ENCODE measurements around the gene RBM47.
"Not testable (repeated sequence)": the region's sequence is repeated elsewhere in the genome, so short reads cannot be mapped to it uniquely, and the experiment has no call there.

Gene RBM47

DNA sequence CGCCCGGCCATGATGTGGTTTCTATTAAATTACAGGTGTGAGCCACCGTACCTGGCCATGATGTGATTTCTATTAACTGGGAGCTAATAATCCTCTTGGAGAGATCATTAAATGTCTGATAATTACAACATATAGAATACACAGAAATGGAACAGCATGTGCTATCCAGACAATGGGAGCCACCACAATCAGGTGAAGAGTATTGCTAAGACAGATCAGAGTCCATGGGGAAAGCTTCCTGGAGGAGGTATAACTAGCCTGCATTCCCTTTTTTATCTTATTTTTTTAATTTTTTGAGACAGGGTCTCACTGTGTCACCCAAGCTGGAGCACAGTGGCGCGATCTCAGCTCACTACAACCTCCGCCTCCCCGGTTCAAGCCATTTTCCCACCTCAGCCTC, 147.7 kb downstream of the RBM47 start:
- DNase-seq: no peak

DNA sequence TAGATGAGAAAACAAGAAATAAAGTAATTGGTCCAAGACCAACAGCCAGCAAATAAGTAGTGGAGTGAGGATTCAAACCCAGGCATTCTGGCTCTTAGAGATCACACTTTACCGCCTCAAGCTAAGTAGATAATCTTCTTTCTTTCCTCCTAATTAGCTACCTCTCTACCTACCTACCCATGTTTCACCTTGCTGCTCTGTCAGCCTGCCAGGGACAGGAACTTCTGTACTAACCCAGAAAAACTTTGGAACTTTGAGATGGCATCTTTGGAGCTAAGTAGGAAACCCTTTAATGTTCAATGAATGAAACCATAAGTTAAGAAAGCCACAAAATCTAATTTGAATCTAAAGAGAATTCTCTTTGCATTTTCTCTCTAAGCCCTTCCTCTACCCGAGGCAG, 149.4 kb downstream of the RBM47 start:
- no peak for DNase-seq

DNA sequence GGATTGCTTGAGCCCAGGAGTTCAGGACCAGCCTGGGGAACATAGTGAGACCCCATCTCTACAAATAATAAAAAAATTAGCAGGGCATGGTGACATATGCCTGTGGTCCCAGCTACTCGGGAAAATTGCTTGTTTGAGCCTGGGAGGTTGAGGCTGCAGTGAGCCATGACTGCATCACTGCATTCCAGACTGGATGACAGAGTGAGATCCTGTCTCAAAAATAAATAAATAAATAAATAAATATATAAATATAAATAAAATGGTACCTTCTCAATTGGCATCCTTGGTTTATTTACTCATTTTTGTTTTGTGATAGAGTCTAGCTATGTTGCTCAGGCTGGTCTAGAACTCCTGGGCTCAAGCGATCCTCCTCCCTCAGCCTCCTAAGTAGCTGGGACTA, 150.3 kb downstream of the RBM47 start:
- no peak for DNase-seq

DNA sequence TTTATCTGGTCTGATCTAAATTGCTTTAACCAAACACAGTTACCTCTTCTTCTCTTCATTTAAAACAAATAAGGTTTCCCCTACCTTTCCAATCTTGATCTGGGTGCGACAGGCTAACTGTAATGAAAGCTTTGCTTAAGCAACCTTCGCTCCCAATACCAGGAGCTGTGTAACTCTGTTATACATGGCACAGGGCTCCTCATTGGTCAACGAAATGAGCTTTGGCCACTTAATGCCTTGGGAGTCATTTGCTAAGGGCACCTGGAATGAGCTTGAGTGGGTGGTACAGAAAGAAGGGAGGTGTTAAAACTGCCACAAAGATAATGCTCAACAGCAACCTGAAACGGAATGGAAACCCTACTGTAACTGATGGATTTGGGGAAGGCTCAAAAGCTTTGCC, 154.1 kb downstream of the RBM47 start:
- DNase-seq: no peak

DNA sequence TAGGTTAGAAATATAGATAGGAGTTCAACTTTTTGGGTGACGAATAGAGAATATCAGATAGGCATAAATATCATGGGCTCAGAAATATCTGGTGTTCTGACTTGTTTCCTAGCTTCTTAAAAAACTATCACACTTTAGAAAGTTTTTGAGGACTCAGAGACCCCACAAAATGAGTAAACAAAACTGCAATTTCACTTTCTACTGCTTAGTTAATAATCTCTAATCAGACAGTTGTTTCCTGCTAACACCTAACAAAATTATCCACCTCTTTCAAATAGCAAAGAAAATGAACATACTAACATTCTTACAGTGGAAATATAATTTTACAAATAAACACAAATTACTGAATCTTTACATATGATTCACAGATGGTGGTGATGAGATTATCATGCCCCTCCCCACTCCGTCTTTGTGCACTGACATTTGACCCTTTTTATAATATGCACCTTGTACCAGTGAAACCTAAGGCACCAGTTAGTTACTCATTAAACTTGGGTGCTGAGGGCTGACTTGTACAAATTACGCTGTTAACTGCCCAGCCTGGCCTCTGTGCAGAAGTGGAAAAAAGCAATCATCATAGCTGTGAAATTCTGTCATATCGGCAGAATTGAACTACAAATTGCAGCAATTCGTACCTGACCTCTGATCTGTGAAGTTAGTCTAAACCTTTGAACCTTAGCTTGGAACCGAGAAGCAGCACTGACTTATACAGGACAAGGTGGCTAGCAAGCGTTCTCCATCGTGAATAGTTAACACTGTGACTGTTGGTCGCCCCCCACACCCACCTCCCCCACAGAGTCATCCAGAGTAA, 155.9 kb downstream of the RBM47 start:
- no peak for DNase-seq

DNA sequence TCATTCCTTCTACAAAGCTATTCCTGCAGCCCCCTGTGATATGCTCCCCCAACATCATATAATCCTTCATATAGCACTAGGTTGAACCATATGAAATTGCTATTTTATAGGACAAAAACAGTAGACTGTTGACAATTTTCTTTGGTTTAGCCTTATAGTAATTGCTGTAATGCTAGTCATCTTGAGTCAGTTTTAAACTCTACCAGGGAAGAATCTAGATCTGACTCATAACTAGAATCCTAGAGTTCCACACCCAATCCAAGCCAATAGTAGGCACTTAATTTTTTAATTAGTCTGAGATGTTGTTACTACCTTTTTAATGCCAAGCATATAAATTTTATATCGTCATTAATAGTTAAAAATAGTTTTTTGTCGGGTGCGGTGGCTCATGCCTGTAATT, 157.7 kb downstream of the RBM47 start:
- DNase-seq: no peak

DNA sequence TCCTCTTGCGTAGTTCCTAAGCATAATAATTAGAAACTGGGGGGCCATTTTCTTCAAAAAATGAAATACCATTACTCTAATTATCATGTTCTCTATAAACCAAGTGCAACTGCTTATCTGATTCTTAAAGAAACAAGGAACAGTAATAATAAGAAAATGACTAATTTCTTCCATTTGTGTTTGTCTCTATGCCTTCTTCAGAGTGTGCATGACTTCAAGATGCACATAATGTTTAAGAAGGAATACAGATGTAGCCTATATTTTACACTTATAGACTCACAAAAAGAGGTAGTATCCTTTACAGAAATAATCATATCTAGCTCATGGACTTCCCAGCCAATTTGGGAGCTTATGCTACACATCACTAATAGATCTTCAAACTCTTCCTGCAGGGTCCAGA, 162.9 kb downstream of the RBM47 start:
- DNase-seq: no peak

DNA sequence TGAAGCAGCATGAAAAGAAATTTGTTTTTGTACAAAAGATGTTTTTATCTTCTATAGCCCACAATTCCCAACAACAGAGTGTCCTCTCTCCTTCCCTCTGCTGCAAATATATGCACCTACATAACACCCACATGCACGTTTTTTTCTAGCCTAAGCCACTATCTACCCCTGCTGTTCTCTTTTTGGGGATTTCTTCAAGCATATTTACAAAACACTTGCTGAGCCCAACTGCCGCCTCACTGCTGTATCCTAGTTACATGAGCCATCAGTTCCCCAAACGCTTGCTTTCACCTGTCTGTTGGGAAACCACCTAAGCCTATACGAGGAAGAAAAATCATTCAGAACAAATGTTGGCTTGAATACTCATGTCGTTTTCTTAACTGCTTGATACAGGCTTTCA, 167.3 kb downstream of the RBM47 start:
- DNase-seq: no peak

DNA sequence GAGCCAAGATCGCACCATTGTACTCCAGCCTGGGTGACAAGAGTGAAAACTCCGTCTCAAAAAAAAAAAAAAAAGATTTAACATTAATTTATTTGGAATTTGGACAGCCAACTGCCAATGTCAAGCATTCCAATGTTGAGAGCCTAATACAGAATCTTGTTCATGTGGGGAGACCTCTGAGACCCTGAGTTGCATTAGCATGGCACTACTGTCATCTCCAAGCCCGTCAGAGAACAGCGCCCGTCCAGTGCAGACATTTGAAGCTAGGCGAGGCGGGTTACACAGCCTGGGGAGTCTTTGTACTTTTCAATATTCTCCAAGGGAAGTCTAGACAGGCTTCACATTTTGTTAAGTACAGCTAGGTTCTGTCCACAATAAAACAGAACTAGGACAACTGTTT, 167.8 kb downstream of the RBM47 start:
- no peak for DNase-seq

DNA sequence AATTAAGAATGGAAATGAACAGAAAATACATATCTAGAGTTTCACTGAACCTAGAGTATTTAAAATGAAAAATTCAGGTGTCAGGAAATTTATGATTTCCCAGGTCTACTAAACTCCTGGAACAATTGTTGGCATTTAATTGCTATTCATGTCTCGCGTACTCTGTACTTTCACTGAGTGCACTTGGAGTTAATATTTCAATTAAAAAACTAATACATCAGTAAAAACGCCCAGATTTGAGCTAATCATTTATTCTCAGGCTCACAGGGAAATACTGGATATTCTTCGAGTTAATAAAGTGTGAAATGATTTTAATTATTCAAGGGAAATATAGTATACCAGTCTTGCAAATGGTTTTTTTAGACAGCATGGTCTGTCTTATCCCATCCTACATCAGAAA, 168.6 kb downstream of the RBM47 start:
- DNase-seq: no peak

DNA sequence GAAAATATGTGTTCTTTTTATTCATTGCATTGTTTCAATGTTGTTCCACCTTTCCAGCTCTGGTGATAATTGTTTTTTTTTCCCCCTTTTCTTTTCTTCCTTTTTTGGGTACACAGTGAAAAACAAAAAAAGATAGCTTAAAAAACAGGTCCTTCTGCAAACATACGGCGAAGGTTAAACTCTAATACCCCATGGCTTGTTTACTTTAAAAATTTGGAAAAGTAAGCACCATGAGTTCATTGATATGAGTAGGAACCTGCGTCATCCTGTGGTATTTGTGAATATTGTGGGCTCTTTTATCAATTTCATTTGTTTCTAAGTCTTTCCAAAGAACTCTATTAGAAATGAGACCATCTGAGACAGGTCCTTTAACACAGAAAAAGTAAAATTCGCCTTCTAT, 171.0 kb downstream of the RBM47 start:
- no peak for DNase-seq

DNA sequence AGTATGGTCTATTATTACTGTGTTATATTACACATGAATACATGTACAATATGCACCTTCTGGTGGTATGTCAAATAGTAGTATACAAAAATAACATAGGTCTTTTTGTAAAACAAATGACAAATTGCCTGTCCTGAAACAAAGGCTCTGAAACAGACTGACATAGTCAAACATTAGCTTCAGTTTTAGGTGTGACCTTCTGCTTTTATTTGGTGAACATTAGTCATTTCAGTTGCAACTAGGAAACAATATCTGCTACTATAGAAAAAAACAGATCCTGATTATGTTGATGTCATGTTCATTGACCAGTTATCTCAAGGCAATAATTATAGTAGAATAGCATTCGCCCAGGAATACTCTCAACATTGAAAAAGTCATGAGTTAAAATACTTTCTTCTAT, 171.6 kb downstream of the RBM47 start:
- DNase-seq: no peak

DNA sequence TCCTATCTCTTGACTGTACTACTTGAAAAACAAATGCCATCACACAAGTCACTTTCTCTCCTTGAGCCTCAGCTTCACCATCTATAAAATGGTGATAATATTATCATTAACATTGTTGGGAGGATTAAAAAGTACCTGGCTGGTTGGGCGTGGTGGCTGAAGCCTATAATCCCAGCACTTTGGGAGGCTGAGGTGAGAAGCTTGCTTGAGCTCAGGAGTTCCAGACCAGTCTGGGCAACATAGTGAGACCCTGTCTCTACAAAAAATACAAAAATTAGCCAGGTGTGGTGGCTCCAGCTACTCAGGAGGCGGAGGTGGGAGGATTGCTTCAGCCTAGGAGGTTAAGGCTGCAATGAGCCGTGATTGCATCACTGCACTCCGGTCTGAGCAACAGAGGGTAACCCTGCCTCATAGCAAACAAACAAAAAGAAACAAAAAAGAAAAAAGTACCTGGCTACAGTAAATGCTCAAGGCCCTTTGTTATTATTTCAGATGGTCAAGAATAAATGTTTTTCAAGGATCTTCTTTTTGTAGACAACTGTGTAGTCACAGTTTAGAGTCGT, 174.2 kb downstream of the RBM47 start:
- DNase-seq: no peak

DNA sequence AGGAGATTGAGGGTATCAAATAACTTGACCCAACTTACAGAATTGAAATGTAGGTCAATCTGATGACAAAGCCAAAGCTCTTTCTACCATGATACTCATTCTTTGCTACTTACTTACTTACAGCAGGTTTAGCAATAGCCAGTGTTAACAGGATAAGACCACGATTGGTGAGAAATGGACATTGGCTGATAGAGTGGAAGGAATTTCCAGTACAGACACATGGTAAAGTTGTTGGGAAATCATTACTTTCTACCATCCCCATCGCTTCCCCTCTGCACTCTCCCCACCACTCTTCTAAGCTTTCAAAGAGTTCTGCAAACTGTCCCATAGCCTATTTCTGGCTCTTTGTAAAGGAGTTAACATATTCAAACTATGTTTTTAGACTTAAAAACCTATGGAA, 174.8 kb downstream of the RBM47 start:
- no peak for DNase-seq

DNA sequence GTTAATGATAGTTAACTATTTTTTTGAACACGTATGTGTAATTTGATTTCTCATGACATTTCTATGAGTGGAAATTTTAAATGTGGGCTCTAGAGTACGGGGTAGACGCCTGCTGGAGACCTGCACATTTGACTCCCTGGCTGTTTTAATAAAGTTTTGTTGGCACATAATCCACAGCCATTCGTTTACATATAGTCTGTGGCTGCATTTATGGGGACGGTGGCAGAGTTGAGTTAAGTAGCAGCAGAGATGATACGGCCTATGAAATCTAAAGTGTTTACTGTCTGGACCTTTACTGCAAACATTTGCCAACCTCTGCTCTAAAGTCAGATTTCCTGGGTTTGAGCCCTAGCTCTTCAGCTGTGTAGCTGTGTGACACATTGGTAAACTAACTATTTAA, 175.8 kb downstream of the RBM47 start:
- DNase-seq: no peak

DNA sequence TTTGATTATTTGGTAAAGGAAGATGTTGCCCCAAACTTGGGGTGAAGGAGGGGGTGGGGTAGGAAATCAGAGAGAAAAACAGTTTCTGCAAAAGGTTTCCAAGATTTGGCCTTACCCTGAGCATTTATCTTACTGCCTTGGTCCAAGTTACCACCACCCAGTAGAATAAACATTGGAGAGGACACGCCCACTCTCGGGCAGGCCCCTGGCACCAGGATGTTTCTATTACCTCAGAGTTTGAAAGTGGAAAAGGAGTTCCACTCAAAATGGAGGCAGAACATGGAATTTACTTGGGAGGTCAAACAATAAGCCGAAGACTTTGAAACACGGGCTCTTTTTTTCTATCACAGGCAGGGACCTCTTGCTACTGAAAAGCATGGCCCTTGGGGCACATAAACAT, 180.8 kb downstream of the RBM47 start:
- DNase-seq: no peak

DNA sequence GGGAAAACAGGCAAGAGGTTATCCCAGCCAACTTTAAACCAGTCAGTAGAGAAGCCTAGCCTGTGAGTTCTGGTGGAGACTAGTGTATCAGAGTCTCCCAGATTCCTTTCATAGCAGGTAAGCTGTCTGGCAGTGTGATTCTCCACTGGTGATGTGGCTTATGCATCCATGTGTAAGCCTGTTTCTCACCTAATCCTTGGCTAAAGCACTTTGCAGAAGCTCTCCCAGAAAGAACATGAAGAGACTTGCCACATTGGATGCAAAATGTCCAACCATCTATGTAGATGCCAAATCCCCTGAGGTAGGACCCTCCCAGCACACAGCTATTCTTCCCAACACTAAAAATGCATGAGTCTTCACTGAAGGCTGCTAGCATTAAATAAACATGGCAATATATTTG, 182.8 kb downstream of the RBM47 start:
- no peak for DNase-seq

DNA sequence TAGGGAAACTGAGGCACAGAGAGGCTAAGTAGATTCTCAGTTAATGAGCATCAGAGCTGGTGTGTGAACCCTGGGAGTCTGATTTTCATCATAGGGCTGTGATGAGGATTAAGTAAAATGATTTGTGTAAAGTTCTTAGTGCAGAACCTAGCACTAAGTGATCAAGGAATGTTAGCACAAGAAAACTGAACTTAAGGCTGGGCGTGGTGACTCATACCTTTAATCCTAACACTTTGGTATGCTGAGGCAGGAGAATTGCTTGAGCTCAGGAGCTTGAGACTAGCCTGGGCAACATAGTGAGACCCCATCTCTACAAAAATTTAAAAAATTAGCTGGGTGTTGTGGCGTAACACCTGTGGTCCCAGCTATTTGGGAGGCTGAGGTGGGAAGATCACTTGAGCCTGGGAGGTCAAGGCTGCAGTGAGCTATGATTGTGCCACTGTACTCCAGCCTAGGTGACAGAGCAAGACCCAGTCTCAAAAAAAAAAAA, 183.4 kb downstream of the RBM47 start:
- DNase-seq: not testable (repeated sequence)

DNA sequence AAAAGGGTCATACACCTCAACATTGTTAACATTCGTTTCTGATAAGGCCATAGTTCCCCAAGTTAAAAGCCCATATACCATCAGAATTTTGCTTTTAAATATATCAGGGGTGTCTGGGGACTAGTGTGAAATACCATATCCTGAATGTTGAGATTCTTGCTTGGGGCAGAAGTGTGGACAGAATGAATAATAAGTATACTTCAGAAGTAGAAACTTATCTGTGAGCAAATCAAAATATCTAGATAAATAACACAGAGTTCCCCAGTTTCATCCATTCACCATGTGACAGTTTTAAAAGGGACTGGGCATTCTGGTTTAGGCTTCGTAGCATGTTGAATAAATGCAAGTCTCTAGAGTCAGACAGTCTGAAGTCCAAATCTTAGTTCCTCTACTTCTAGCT, 184.0 kb downstream of the RBM47 start:
- DNase-seq: no peak

DNA sequence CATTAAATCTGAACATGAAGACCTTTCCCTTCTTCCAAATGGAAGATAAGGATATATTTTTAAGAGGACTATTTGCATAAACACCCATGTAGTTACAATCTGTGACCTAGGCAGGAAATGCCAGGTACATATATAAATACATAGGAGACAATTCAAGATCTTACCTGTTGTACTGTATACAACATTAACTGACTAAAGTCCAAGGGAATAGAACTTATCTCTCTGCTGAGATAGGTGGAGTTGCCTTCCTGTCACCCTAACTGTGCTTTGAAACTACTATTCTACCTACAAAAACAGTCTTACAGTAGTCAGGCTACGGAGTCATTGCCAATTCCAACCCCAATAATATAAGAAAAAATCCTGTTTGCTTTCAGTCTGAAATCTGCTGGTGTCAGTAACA, 188.2 kb downstream of the RBM47 start:
- DNase-seq: no peak

DNA sequence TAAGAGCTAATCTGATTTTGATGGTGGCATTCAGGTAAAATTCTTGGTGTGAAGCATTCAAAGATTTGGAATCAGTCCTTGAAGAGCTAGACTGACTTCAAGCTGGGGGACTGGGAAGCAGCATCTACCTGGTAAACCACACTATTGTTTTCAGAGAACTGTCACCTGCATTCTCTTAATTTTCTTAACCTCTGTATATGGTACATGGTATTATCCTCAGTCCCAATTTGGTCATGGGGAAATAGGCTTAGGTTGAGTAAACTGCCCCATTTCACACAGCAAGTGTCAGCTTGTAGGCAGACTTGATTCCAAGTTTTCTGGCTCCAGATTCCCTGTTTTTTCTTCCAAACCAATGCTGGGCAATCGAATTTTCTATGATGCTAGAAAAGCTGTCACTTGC, 190.1 kb downstream of the RBM47 start:
- DNase-seq: no peak

DNA sequence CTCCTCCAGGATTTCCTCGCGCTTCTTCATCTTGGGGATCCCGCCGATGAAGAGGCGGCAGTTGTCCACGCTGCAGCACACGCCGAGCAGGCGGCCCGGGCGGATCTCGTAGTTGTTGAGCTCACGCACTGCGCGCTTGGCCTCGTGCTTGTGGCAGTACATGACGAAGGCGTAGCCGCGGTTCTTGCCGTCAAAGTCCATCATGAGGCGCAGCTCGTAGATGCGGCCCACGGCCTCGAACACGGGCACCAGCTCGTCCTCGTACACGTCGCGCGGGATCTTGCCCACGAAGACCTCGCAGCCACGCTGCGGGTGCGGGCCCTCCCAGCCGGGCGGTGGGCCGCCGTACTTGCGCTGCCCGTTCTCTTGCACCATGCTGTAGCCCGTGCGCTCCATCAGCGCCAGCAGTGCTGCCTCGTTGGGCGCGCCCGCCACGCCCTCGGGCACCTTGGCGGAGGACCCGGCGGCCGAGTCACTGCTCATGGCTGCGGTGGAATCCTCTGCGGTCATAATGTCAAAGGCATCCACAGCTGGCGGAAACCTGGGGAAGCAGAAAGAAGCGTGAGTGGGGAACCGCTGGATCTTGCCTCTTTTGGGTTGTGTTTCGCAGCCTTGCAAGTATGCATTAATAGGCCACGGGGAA, 191.2 kb downstream of the RBM47 start:
- no peak for DNase-seq

DNA sequence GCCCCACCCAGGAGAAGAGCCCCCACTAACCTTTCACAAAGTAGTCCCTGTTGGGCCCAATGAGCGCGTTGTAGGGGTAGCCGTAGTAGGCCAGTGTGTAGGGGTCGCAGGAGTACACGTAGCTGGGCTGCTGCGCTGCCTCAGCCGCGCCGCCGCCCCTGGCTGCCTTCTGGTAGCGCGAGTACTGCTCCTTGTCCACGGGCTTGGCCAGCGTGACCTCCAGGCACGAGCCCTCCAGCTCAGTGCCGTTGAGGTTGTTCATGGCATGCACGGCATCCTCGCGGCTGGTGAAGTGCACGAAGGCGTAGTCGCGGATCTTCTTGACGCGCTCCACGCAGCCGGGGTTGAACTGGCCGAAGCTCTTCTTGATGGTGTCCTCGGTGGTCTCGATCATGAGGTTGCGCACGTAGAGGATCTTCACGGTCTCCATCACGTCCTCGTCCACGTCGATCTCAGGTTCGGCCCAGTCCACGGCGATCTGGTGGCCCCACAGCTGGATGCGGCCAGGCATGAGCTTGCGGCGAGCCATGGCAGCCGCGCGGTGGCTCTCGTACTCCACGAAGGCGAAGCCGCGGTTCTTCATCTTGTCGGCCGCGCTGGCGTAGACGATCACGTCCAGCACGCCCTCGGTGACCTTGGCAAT, 191.8 kb downstream of the RBM47 start:
- no peak for DNase-seq

DNA sequence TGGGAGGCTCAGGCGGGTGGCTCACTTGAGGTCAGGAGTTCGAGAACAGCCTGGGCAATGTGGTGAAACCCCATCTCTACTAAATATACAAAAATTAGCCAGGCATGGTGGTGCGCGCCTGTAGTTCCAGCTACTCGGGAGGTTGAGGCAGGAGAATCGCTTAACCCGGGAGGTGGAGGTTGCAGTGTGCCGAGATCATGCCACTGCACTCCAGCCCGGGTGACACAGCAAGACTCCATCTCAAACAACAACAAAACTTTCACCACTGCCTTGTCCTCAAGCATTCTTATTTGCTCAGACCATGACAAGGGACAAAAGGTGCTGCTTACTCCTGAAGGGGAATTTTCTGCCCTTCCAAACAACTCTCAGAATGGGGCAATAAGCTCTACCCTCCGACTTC, 194.4 kb downstream of the RBM47 start:
- not testable (repeated sequence) for DNase-seq

Measured in T1000 (cell line).